ENCODE results near the gene EPN2. TPM values are rescaled to one million over a fixed set of nuclear protein-coding genes. Genes with fewer than 3 reads are reported as not detected.

EPN2 gene
- total and polyA plus RNA-seq, 4 donors, result 5.6 to 23.8 (median 12.2) TPM

DNA sequence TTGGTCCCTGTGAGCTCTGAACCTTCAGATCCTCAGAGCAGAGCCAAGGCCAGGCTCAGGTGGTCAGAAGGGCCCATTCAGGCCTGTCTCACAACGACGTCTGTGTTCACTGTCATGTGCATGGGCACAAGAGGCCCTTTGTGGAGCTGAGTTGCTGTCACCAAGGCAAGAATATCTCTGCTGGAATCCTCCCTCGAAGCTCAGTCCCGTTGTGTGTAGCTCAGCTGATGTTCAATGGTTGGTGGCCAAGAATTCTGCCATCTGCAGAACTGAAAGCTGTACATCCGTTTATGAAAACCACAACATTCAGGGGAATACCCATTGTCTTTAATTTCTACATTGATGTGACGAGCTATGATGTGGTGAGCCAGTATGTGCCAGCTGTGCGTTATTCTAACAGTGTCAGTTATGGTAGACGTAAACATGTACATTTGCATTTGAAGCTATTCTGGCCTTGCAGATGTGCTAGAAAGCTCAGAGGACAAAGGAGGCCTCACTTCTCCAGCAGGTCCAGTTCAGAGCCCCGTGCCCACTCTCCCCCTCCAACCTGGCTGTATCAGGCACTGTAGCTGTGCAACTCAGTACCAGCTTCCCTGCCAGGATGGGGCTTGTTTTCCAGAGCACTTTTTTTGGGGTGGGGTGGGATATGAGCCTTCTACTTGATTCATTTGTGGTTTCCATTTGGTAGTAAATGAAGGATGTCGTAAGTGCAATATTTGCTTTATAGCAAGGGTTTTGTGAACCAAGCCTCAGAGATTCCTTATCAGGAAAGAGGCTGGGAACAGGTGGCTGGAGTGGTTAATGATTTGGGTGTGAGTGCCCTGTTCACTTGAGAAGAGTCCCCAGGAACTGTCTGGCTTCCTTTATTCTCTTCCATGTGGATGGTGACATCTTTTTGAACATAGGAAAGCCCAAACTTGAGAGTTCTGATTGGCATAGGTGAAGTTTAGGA, 69.3 kb downstream of the EPN2 start (continued):
- TF ChIP-seq, protein P1, sequence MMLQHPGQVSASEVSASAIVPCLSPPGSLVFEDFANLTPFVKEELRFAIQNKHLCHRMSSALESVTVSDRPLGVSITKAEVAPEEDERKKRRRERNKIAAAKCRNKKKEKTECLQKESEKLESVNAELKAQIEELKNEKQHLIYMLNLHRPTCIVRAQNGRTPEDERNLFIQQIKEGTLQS (IDR thresholded peaks at IDR 0.05), result no peak
- TF ChIP-seq REST (IDR thresholded peaks at IDR 0.05) (no peak), JUND (IDR thresholded peaks at IDR 0.05) (no peak), GABPA (IDR thresholded peaks at IDR 0.05 in 1 of 2, conservative IDR thresholded peaks at IDR 0.05 in 1 of 2) (no peak)

DNA sequence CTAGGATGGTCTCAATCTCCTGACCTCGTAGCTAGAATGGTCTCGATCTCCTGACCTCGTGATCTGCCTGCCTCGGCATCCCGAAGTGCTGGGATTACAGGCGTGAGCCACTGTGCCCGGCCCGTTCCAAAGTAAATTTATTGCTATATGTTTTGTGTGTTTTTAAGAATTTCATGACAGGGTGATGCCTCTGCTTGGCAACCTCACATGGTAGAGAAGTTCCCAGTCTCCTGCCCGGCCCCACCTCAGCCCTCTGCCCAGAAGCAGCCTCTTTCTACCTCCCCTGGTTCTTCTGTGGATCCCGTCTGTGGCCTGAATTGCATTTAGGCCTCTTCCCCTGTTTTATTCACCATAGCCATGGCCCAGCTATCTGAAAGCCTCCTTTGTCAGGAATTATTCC, 70.4 kb downstream of the EPN2 start:
- Histone ChIP-seq H3K27me3 (ENCODE audit: control insufficient read depth in 4 of 4, insufficient read depth in 4 of 4, low read length in 3 of 4) (no peaks in the 10 kb centered on the region), H3K9ac (ENCODE audit: low read depth in 1 of 2, low read length in 2 of 2) (no peak overlapping the region), H3K4me1 (ENCODE audit: control insufficient read depth in 4 of 4, insufficient read depth in 4 of 4, low read length in 3 of 4) (peaks cover 0 to 8% (median 0%) of the 10 kb centered on the region in 4 donors), H3K4me3 (ENCODE audit: low read depth in 1 of 3, low read length in 3 of 3) (no peak overlapping the region), H3K36me3 (ENCODE audit: control insufficient read depth in 4 of 4, insufficient read depth in 3 of 4, low read depth in 1 of 4, low read length in 3 of 4) (peaks cover 0 to 7% (median 4%) of the 10 kb centered on the region in 4 donors), H3K27ac (ENCODE audit: low read depth in 1 of 2, low read length in 2 of 2) (no peak overlapping the region), H3K9me3 (ENCODE audit: control insufficient read depth in 4 of 4, low read length in 3 of 4) (no peaks in the 10 kb centered on the region)
- 95% methylated on average over 10 of the region's 10 CpGs for WGBS
- no peak for TF ChIP-seq FOXA2 (IDR thresholded peaks at IDR 0.05)
- TF ChIP-seq SP1 (IDR thresholded peaks at IDR 0.05), result no peak
- TF ChIP-seq, protein P2, sequence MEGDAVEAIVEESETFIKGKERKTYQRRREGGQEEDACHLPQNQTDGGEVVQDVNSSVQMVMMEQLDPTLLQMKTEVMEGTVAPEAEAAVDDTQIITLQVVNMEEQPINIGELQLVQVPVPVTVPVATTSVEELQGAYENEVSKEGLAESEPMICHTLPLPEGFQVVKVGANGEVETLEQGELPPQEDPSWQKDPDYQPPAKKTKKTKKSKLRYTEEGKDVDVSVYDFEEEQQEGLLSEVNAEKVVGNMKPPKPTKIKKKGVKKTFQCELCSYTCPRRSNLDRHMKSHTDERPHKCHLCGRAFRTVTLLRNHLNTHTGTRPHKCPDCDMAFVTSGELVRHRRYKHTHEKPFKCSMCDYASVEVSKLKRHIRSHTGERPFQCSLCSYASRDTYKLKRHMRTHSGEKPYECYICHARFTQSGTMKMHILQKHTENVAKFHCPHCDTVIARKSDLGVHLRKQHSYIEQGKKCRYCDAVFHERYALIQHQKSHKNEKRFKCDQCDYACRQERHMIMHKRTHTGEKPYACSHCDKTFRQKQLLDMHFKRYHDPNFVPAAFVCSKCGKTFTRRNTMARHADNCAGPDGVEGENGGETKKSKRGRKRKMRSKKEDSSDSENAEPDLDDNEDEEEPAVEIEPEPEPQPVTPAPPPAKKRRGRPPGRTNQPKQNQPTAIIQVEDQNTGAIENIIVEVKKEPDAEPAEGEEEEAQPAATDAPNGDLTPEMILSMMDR (IDR thresholded peaks at IDR 0.05; ENCODE audit: low read depth, low read length, missing input control), result no peak
- TF ChIP-seq FOXA1 (IDR thresholded peaks at IDR 0.05), result no peak
- no peak for TF ChIP-seq TAF1 (conservative IDR thresholded peaks at IDR 0.05)
- no peak for TF ChIP-seq YY1 (IDR thresholded peaks at IDR 0.05)
- TF ChIP-seq, protein P3, sequence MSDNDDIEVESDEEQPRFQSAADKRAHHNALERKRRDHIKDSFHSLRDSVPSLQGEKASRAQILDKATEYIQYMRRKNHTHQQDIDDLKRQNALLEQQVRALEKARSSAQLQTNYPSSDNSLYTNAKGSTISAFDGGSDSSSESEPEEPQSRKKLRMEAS (IDR thresholded peaks at IDR 0.05), result no peak
- no peak for TF ChIP-seq HNF4A (conservative IDR thresholded peaks at IDR 0.05)
- no peak for TF ChIP-seq ZBTB33 (IDR thresholded peaks at IDR 0.05)
- TF ChIP-seq RXRA (IDR thresholded peaks at IDR 0.05), result no peak
- TF ChIP-seq GABPA (IDR thresholded peaks at IDR 0.05 in 1 of 2, conservative IDR thresholded peaks at IDR 0.05 in 1 of 2), result no peak
- no peak for TF ChIP-seq NR2F2 (IDR thresholded peaks at IDR 0.05)
- no peak for TF ChIP-seq RAD21 (IDR thresholded peaks at IDR 0.05)
- no peak for TF ChIP-seq JUND (IDR thresholded peaks at IDR 0.05)
- TF ChIP-seq REST (IDR thresholded peaks at IDR 0.05), result no peak
- no peak for DNase-seq (ENCODE audit: low spot score)

All from liver (tissue), 9 donors.